Activated T-cell treated with anti-CD3 and anti-CD28 coated beads for 1 hour (primary cell): ENCODE results near the gene DICER1.
"Not testable (repeated sequence)": the region's sequence is repeated elsewhere in the genome, so short reads cannot be mapped to it uniquely, and the experiment has no call there.

Source experiments
- DNase-seq: peaks from one replicate; pipeline ENCODE4 v3.0.0-alpha.2; 2020; ENCODE audit warnings: low read depth

The DICER1 gene

GRCh38 chr14:95157327-95158189 is at the start of gene DICER1:
Gene DICER1, minus strand, starts transcription at chr14:95157529. Its CDS starts 24,071 bp downstream, at chr14:95133458.
- DNase-seq = peak; percentile 96

- DNase-seq = no peak
Observed at GRCh38 chr14:95206534-95206933, 49.2 kb upstream of the DICER1 start.

GRCh38 chr14:95204705-95205104 is 47.4 kb upstream of the DICER1 start:
- DNase-seq = no peak

- DNase-seq = not testable (repeated sequence)
Observed at GRCh38 chr14:95201745-95202144, 44.4 kb upstream of the DICER1 start.

- no peak for DNase-seq
Observed at GRCh38 chr14:95200404-95200803, 43.1 kb upstream of the DICER1 start.

- DNase-seq = no peak
Observed at GRCh38 chr14:95199298-95199983, 42.1 kb upstream of the DICER1 start.

- no peak for DNase-seq
Observed at GRCh38 chr14:95198320-95198719, 41.0 kb upstream of the DICER1 start.

- no peak for DNase-seq
Observed at GRCh38 chr14:95197551-95197950, 40.2 kb upstream of the DICER1 start.

- DNase-seq = no peak
Observed at GRCh38 chr14:95196826-95197545, 39.7 kb upstream of the DICER1 start.

GRCh38 chr14:95196268-95196667 is 38.9 kb upstream of the DICER1 start:
- DNase-seq = no peak

GRCh38 chr14:95195031-95195430 is 37.7 kb upstream of the DICER1 start:
- no peak for DNase-seq

- no peak for DNase-seq
Observed at GRCh38 chr14:95193081-95193480, 35.8 kb upstream of the DICER1 start.

- DNase-seq = no peak
Observed at GRCh38 chr14:95192311-95192710, 35.0 kb upstream of the DICER1 start.

- no peak for DNase-seq
Observed at GRCh38 chr14:95191445-95192199, 34.3 kb upstream of the DICER1 start.

GRCh38 chr14:95190857-95191256 is 33.5 kb upstream of the DICER1 start:
- no peak for DNase-seq

GRCh38 chr14:95190346-95190840 is 33.1 kb upstream of the DICER1 start:
- no peak for DNase-seq

- DNase-seq = no peak
Observed at GRCh38 chr14:95189367-95190132, 32.2 kb upstream of the DICER1 start.

GRCh38 chr14:95188380-95188779 is 31.1 kb upstream of the DICER1 start:
- no peak for DNase-seq

- no peak for DNase-seq
Observed at GRCh38 chr14:95185767-95186392, 28.6 kb upstream of the DICER1 start.

GRCh38 chr14:95185033-95185766 is 27.9 kb upstream of the DICER1 start:
- no peak for DNase-seq
